Lower leg skin (tissue), 4 donors: ENCODE data around the gene ZNF280B. TPM values are rescaled to one million over a fixed set of nuclear protein-coding genes. Genes with fewer than 3 reads are reported as not detected.
"Not testable (repeated sequence)": the region's sequence is repeated elsewhere in the genome, so short reads cannot be mapped to it uniquely, and the experiment has no call there.

Experiments used
- DNase-seq, 2 donors: peaks; one replicate each; pipeline ENCODE4 v3.0.0-alpha.2; 2019; ENCODE audit warnings: low spot score in 2 of 2
- H3K4me3 ChIP-seq: fragments of 200-600 bp; sonication (generic); 2 replicates; pipeline ENCODE4 v1.5.1; 2017; ENCODE audit warnings: mild to moderate bottlenecking, low read depth; ENCODE audit not compliant: poor library complexity, severe bottlenecking
- POLR2A ChIP-seq, 2 donors: fragments of 450-650 bp; IDR thresholded peaks; one replicate each; pipeline ENCODE4 v1.6.1; 2016 to 2017; ENCODE audit warnings: antibody characterized with exemption in 2 of 2, mild to moderate bottlenecking in 1 of 2, moderate library complexity in 1 of 2
- WGBS, 2 donors: methylation state at CpG; one replicate each; pipeline ENCODE4 v1.1.5; 2018; 5-methylcytosine and 5-hydroxymethylcytosine counted together
- intact Hi-C: fragments of 100-400 bp; cut with DNase I; formaldehyde crosslinking; loops from one replicate; pipeline ENCODE4 v1.15.0; 2023; ENCODE audit warnings: low total_unique reads
- total RNA-seq, 4 donors: library from RNA; depleted of rRNA; stranded (reverse); fragments of >200 nt; gene quantifications; one replicate each; pipeline ENCODE4 v1.1.0, GENCODE V29; 2016
- TF ChIP-seq, protein P1 (sequence below), 3 donors: fragments of 450-650 bp; IDR thresholded peaks; one replicate each; pipeline ENCODE4 v1.5.1; 2016; ENCODE audit warnings: antibody characterized with exemption in 3 of 3, mild to moderate bottlenecking in 3 of 3, moderate library complexity in 2 of 3

Gene ZNF280B
- total RNA-seq, 4 donors from 2014 or later = 0.08 to 0.32 (median 0.24) TPM

DNA sequence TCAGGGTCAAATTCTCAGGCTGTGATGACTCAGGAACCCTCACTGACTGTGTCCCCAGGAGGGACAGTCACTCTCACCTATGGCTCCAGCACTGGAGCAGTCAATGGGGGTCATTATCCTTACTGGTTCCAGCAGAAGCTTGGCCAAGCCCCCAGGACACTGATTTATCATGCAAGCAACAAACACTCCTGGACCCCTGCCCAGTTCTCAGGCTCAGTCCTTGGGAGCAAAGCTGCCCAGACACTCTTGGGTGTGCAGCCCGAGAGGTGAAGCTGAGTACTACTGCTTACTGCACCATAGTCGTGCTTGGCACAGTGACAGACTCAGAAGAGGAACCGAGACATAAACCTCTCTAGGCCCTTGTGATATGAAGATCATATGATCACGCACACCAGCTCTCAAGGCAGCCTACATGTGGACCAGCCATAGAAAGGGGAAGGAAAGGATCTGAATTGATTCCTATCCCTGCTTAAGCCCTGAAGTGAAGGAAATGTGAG lies 58.2 kb downstream of the ZNF280B start:
- H3K4me3 ChIP-seq = no peak overlapping the region
- 35% methylated on average over 4 of the region's 4 CpGs for WGBS, 2 donors
- TF ChIP-seq, protein P1, sequence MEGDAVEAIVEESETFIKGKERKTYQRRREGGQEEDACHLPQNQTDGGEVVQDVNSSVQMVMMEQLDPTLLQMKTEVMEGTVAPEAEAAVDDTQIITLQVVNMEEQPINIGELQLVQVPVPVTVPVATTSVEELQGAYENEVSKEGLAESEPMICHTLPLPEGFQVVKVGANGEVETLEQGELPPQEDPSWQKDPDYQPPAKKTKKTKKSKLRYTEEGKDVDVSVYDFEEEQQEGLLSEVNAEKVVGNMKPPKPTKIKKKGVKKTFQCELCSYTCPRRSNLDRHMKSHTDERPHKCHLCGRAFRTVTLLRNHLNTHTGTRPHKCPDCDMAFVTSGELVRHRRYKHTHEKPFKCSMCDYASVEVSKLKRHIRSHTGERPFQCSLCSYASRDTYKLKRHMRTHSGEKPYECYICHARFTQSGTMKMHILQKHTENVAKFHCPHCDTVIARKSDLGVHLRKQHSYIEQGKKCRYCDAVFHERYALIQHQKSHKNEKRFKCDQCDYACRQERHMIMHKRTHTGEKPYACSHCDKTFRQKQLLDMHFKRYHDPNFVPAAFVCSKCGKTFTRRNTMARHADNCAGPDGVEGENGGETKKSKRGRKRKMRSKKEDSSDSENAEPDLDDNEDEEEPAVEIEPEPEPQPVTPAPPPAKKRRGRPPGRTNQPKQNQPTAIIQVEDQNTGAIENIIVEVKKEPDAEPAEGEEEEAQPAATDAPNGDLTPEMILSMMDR (IDR thresholded peaks at IDR 0.05) = no peak
- no peak for TF ChIP-seq POLR2A (IDR thresholded peaks at IDR 0.05)
- intact Hi-C loops = no loop called here
- DNase-seq = peak in 1 of 2 donors; percentile 33

DNA sequence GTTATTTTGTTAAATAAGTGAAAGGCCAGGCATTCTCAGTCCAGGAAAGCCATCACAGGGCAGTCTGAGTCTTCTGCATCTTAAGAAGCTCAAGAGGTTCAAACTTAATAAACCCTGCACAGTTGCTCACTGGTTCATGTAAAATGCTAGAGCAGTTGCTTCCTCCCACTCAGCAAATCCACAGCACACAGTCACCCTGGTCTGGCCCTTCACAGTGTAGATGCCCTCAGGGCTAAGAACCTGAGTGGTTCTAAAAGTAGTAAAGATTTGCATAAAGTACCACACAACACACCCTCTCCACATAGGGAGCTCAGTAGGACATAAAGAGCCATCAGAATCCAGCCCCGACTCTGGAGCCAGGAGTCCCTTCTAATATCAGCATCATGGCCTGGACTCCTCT lies 58.7 kb downstream of the ZNF280B start:
- H3K4me3 ChIP-seq = no peak overlapping the region
- intact Hi-C loops = no loop called here
- 80 to 87% methylated on average over 1 of the region's 1 CpG for WGBS, 2 donors
- DNase-seq = no peak
- TF ChIP-seq, protein P1 (IDR thresholded peaks at IDR 0.05) = no peak
- TF ChIP-seq POLR2A (IDR thresholded peaks at IDR 0.05) = no peak

DNA sequence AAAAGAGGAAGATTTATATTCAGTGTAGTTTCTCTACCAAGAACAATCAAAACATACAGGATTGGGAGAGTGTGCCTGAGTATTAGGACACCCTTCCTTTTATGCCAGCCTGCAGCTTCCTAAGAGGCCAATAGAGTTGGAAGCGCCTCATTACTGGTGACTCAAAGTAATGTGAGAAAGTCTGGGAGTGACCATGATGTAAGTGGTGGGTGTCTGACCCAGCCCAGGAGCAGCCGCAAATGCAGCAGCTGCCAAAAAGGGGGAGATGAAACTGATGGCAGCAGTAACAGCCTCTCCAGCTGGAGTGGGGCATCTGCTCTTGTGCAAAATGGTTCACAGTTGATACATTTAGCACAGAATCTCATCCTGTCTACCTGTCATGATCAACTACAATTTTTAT lies 62.0 kb downstream of the ZNF280B start:
- WGBS, 2 donors = 30 to 42% methylated on average over 2 of the region's 2 CpGs
- no peak for DNase-seq
- TF ChIP-seq POLR2A (IDR thresholded peaks at IDR 0.05) = no peak
- TF ChIP-seq, protein P1 (IDR thresholded peaks at IDR 0.05) = no peak
- H3K4me3 ChIP-seq = no peak overlapping the region
- intact Hi-C loops = no loop called here

DNA sequence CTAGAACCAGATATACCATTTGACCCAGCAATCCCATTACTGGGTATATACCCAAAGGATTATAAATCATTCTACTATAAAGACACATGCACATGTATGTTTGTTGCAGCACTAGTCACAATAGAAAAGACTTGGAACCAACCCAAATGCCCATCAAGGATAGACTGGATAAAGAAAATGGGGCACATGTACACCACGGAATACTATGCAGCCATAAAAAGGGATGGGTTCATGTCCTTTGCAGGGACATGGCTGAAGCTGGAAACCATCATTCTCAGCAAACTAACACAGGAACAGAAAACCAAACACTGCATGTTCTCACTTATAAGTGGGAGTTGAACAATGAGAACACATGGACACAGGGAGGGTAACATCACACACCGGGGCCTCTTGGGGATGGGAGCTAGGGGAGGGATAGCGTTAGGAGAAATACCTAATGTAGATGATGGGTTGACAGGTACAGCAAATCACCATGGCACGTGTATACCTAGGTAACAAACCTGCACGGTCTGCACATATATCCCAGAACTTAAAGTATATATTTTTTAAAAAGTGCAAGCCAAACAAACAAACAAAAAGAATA lies 64.4 kb downstream of the ZNF280B start:
- H3K4me3 ChIP-seq = not testable (repeated sequence)
- 77% methylated on average over 5 of the region's 5 CpGs for WGBS, 2 donors

DNA sequence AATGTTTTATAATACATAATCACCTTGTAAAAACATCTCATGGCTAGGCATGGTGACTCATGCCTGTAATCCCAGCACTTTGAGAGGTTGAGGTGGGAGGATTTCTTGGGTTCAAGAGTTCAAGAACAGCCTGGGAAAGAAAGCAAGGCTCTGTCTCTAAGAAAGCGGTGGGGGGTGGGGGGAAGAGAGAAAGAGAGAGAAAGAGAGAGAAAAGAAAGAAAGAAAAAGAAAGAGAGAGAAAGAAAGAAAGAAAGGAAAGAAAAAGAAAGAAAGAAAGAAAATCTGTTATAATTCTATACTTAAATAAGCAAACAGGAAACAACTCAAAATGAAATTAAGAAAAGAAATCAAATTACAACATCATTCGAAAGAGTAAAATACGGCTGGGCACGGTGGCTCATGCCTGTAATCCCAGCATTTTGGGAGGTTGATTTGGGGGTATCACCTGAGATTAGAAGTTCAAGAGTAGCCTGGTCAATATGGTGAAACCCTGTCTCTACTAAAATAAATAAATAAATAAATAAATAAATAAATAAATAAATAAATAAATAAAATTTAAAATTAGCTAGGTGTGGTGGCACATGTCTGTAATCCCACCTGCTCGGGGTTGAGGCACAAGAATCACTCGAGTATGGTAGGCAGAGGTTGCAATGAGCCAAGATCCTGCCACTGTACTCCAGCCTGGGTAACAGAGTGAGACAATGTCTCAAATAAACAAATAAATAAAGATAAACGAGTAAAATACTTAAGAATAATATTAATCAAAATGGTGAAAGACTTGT lies 65.4 kb downstream of the ZNF280B start:
- no peak for DNase-seq
- 78 to 84% methylated on average over 7 of the region's 7 CpGs for WGBS, 2 donors
- no peak overlapping the region for H3K4me3 ChIP-seq
- no peak for TF ChIP-seq POLR2A (IDR thresholded peaks at IDR 0.05)
- TF ChIP-seq, protein P1 (IDR thresholded peaks at IDR 0.05) = no peak
- intact Hi-C loops = no loop called here

More for the DNA sequence above, 64.4 kb downstream of the ZNF280B start:
- DNase-seq, intact Hi-C loops: not testable (repeated sequence)

DNA sequence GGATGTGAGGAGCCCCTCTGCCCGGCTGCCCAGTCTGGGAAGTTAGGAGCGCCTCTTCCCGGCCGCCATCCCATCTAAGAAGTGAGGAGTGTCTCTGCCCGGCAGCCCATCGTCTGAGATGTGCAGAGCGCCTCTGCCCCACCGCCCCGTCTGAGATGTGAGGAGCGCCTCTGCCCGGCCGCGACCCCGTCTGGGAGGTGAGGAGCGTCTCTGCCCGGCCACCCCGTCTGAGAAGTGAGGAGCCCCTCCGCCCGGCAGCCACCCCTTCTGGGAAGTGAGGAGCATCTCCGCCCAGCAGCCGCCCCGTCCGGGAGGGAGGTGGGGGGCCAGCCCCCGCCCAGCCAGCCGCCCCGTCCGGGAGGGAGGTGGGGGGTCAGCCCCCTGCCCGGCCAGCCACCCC lies 66.9 kb downstream of the ZNF280B start:
- DNase-seq, H3K4me3 ChIP-seq, intact Hi-C loops: not testable (repeated sequence)
- WGBS, 2 donors = 80 to 94% methylated on average over 1 to 6 of the region's 28 CpGs
